Keratinocyte (primary cell): ENCODE measurements around the gene FANK1. TPM values are rescaled to one million over a fixed set of nuclear protein-coding genes. Genes with fewer than 3 reads are reported as not detected.

Source experiments
- DNase-seq: peaks from one replicate; pipeline ENCODE4 v3.0.0-alpha.2; 2011; ENCODE audit warnings: low read depth, missing footprints, low spot score
- FAIRE-seq: peaks from 2 replicates; lab custom pipeline; 2011; peaks lifted over from hg19 to GRCh38; lab: Jason Lieb, UNC
- H2AFZ ChIP-seq: 2 replicates; pipeline ENCODE4 v1.6.0; 2012; ENCODE audit warnings: low read length, control low read depth, inconsistent platforms; ENCODE audit not compliant: control insufficient read depth
- H3K27ac ChIP-seq: 2 replicates; pipeline ENCODE4 v1.5.1; 2011; ENCODE audit warnings: low read length; ENCODE audit not compliant: control insufficient read depth, insufficient read depth
- H3K27me3 ChIP-seq: 3 replicates; pipeline ENCODE4 v1.6.0; 2011; ENCODE audit warnings: low read length; ENCODE audit not compliant: control insufficient read depth, insufficient read depth; ENCODE audit errors: extremely low read depth
- H3K36me3 ChIP-seq, 2 experiments: 2 replicates in 1 of 2; 3 replicates in 1 of 2; pipeline ENCODE4 v1.5.1; 2011; ENCODE audit warnings: low read length in 2 of 2, mild to moderate bottlenecking in 1 of 2; ENCODE audit not compliant: control insufficient read depth in 2 of 2, insufficient read depth in 2 of 2; ENCODE audit errors: extremely low read depth in 1 of 2
- H3K4me1 ChIP-seq: 3 replicates; pipeline ENCODE4 v1.5.1; 2011; ENCODE audit warnings: low read length; ENCODE audit not compliant: control insufficient read depth, insufficient read depth; ENCODE audit errors: extremely low read depth
- H3K4me2 ChIP-seq: 3 replicates; pipeline ENCODE4 v1.6.0; 2011; ENCODE audit warnings: low read depth, low read length; ENCODE audit not compliant: control insufficient read depth, insufficient read depth; ENCODE audit errors: extremely low read depth
- H3K4me3 ChIP-seq, 3 experiments: fragments of 200-600 bp in 1 of 3; sonication (generic) in 1 of 3; 2 replicates in 2 of 3; 3 replicates in 1 of 3; pipeline ENCODE4 v1.5.1; 2011 to 2016; ENCODE audit warnings: low read length in 3 of 3, mild to moderate bottlenecking in 3 of 3, control low read depth in 2 of 3, inconsistent platforms in 1 of 3, low read depth in 1 of 3, mixed read lengths in 1 of 3, mixed run types in 1 of 3, moderate library complexity in 1 of 3; ENCODE audit not compliant: control insufficient read depth in 2 of 3, insufficient read depth in 2 of 3; ENCODE audit errors: extremely low read depth in 1 of 3
- H3K79me2 ChIP-seq: 2 replicates; pipeline ENCODE4 v1.6.0; 2012; ENCODE audit warnings: low read length; ENCODE audit not compliant: control insufficient read depth, insufficient read depth
- H3K9ac ChIP-seq: 3 replicates; pipeline ENCODE4 v1.6.0; 2011; ENCODE audit warnings: low read length; ENCODE audit not compliant: control insufficient read depth, insufficient read depth; ENCODE audit errors: extremely low read depth
- H3K9me1 ChIP-seq: 3 replicates; pipeline ENCODE4 v1.6.0; 2011; ENCODE audit warnings: low read length; ENCODE audit not compliant: control insufficient read depth, insufficient read depth; ENCODE audit errors: extremely low read depth
- H3K9me3 ChIP-seq: 2 replicates; pipeline ENCODE4 v1.5.1; 2012; ENCODE audit warnings: low read depth, low read length; ENCODE audit not compliant: control insufficient read depth
- H4K20me1 ChIP-seq: 3 replicates; pipeline ENCODE4 v1.6.0; 2011; ENCODE audit warnings: low read length; ENCODE audit not compliant: control insufficient read depth, insufficient read depth; ENCODE audit errors: extremely low read depth
- EZH2 ChIP-seq: IDR thresholded peaks from one replicate; pipeline ENCODE4 v1.6.1; 2012; ENCODE audit warnings: inconsistent platforms, mild to moderate bottlenecking, low read length, moderate library complexity
- dilution Hi-C: fragments of 300-500 bp; cut with MboI; formaldehyde crosslinking; loops from one replicate; pipeline ENCODE4 v1.7.0; 2020; ENCODE audit warnings: low sequenced_read_pairs; ENCODE audit not compliant: extremely low pct_ligation_motif_present
- polyA plus RNA-seq, 5 experiments: library from polyadenylated mRNA; depleted of rRNA in 3 of 5; stranded (reverse) in 3 of 5; stranded (forward) in 1 of 5; unstranded in 1 of 5; fragments of >200 nt; gene quantifications; 1 replicate in 1 of 5; 2 replicates in 3 of 5; 3 replicates in 1 of 5; pipeline versions ENCODE4 v1.2.1 to v1.2.3, GENCODE V29; 2011 to 2012; ENCODE audit warnings: missing spikeins in 2 of 5, low read depth in 1 of 5, low replicate concordance in 1 of 5
- TF ChIP-seq, protein P1 (sequence below), 3 experiments: IDR thresholded peaks in 1 of 3; conservative IDR thresholded peaks in 1 of 3; optimal IDR thresholded peaks in 1 of 3; 2 replicates in 2 of 3; 3 replicates in 1 of 3; pipeline versions ENCODE3 to v1.5.1; 2011; ENCODE audit warnings: low read length in 3 of 3, mild to moderate bottlenecking in 3 of 3, moderate library complexity in 2 of 3, control low read depth in 1 of 3, inconsistent platforms in 1 of 3; ENCODE audit not compliant: insufficient read depth in 2 of 3; ENCODE audit errors: extremely low read depth in 1 of 3

The FANK1 gene
- polyA plus RNA-seq, 1 donor (not counting 4 experiments of a cell fraction or from before 2014, with no cell fraction given): 13.4 TPM

DNA sequence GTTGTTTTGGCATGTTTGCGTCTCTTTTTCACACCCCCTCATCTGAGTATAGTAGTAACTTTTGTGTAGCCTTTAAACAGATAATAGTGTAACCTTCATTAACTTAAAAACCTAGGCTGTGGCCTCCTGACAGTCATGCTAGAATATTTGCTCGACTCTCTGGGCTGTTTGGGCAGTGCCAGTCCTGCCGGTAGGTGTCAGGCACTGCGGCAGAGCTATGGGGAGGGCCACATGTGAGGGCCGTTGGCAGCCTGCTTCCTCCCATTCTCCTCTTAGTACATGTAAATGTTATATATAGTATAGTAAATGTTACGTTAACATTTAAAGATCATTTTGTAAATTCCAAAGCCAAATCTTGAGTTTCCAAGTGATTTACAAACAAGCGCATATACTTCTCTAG lies 46.9 kb upstream of the FANK1 start:
- Histone ChIP-seq H2AFZ (no peak overlapping the region), H3K4me1 (no peaks in the 10 kb centered on the region), H3K9ac (no peak overlapping the region), H3K9me3 (no peaks in the 10 kb centered on the region), H3K79me2 (no peaks in the 10 kb centered on the region), H3K4me3 (no peak overlapping the region), H3K27me3 (no peaks in the 10 kb centered on the region), H3K27ac (no peak overlapping the region), H4K20me1 (no peaks in the 10 kb centered on the region), H3K36me3 (peaks cover 18 to 22% of the 10 kb centered on the region in 2 experiments), H3K4me2 (no peak overlapping the region), H3K9me1 (no peaks in the 10 kb centered on the region)
- TF ChIP-seq EZH2: no peak
- TF ChIP-seq, protein P1, sequence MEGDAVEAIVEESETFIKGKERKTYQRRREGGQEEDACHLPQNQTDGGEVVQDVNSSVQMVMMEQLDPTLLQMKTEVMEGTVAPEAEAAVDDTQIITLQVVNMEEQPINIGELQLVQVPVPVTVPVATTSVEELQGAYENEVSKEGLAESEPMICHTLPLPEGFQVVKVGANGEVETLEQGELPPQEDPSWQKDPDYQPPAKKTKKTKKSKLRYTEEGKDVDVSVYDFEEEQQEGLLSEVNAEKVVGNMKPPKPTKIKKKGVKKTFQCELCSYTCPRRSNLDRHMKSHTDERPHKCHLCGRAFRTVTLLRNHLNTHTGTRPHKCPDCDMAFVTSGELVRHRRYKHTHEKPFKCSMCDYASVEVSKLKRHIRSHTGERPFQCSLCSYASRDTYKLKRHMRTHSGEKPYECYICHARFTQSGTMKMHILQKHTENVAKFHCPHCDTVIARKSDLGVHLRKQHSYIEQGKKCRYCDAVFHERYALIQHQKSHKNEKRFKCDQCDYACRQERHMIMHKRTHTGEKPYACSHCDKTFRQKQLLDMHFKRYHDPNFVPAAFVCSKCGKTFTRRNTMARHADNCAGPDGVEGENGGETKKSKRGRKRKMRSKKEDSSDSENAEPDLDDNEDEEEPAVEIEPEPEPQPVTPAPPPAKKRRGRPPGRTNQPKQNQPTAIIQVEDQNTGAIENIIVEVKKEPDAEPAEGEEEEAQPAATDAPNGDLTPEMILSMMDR (optimal IDR thresholded peaks at IDR 0.05 in 1 of 3, IDR thresholded peaks at IDR 0.05 in 1 of 3, conservative IDR thresholded peaks at IDR 0.05 in 1 of 3; ENCODE audit: extremely low read depth in 1 of 3, insufficient read depth in 2 of 3, low read length in 3 of 3): no peak
- FAIRE-seq: no peak
- DNase-seq: no peak
- dilution Hi-C loops: no loop called here

DNA sequence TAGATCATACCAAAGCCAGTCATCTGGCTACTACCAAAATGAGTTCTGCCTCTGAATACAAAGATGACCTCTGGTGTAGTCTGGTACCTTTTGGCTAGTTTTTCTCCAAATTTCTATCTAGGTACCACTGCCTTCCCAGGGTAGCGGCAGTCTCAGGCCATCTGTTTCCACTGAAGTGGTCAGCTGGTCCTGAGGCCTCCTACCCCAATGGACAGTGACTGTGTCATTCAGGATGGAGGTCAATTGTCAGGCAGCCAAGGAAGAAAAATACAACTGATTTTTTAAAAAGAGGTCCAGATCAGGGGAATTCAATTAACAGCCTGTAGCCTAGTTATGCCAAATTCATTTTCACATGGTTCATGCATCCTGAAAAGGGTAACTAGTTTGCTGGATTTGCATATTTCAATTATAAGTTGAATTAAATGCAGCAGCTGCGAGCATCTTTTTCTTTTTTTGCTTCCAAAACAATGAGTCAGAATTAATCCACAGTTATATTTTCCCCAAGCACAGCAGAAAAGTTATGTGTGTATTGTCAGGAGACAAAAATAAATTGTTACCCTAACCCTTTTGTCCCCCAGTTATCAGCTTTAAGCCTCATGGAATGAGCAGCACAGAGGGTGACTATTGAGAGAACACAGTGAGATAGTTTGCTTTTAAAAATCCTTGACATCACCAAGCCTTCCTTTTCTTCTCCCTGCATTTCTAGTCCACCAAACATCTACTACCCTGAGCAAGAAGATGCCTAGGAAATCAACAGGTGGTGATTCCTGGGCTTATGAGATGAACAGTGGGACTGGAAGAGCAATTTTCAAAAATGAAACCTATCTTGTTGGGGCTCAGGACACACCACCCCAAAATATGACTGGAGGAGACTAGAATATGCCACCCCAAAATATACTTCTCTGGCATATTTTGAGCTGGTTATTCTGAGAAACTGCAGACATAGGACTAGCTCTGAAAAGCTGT lies 45.3 kb upstream of the FANK1 start:
- no peak overlapping the region for H3K9ac ChIP-seq
- H3K27me3 ChIP-seq: no peaks in the 10 kb centered on the region
- dilution Hi-C loops: no loop called here
- FAIRE-seq: no peak
- no peak for DNase-seq
- H3K79me2 ChIP-seq: no peaks in the 10 kb centered on the region
- H3K4me2 ChIP-seq: no peak overlapping the region
- no peak overlapping the region for H3K27ac ChIP-seq
- TF ChIP-seq, protein P1 (optimal IDR thresholded peaks at IDR 0.05 in 1 of 3, IDR thresholded peaks at IDR 0.05 in 1 of 3, conservative IDR thresholded peaks at IDR 0.05 in 1 of 3; ENCODE audit: extremely low read depth in 1 of 3, insufficient read depth in 2 of 3, low read length in 3 of 3): no peak
- TF ChIP-seq EZH2: no peak
- no peaks in the 10 kb centered on the region for H3K9me3 ChIP-seq
- H2AFZ ChIP-seq: no peak overlapping the region
- no peaks in the 10 kb centered on the region for H4K20me1 ChIP-seq
- peaks cover 18 to 19% of the 10 kb centered on the region in 2 experiments for H3K36me3 ChIP-seq
- H3K4me1 ChIP-seq: no peaks in the 10 kb centered on the region
- no peaks in the 10 kb centered on the region for H3K9me1 ChIP-seq
- no peak overlapping the region for H3K4me3 ChIP-seq
